ENCODE data around the gene CSTPP1.

Gene CSTPP1

GRCh38 chr11:47157805-47158204, 221.2 kb downstream of the CSTPP1 start:
- no peak for DNase-seq (ENCODE audit: low read depth, low spot score)

- DNase-seq (ENCODE audit: low read depth, low spot score): no peak
These were observed 221.7 kb downstream of the CSTPP1 start for GRCh38 chr11:47158242-47158641.

- DNase-seq (ENCODE audit: low read depth, low spot score): no peak
These were observed 224.2 kb downstream of the CSTPP1 start for GRCh38 chr11:47160753-47161133.

- no peak for DNase-seq (ENCODE audit: low read depth, low spot score)
These were observed 224.7 kb downstream of the CSTPP1 start for GRCh38 chr11:47161134-47161854.

GRCh38 chr11:47161890-47162289, 225.3 kb downstream of the CSTPP1 start:
- no peak for DNase-seq (ENCODE audit: low read depth, low spot score)

GRCh38 chr11:47162426-47162825, 225.9 kb downstream of the CSTPP1 start:
- no peak for DNase-seq (ENCODE audit: low read depth, low spot score)

GRCh38 chr11:47163193-47163592, 226.6 kb downstream of the CSTPP1 start:
- no peak for DNase-seq (ENCODE audit: low read depth, low spot score)

GRCh38 chr11:47163898-47164297, 227.3 kb downstream of the CSTPP1 start:
- no peak for DNase-seq (ENCODE audit: low read depth, low spot score)

GRCh38 chr11:47164321-47164720, 227.8 kb downstream of the CSTPP1 start:
- DNase-seq (ENCODE audit: low read depth, low spot score): no peak

GRCh38 chr11:47165253-47165840, 228.8 kb downstream of the CSTPP1 start:
- DNase-seq (ENCODE audit: low read depth, low spot score): no peak

GRCh38 chr11:47166368-47166767, 229.8 kb downstream of the CSTPP1 start:
- DNase-seq (ENCODE audit: low read depth, low spot score): no peak

- DNase-seq (ENCODE audit: low read depth, low spot score): no peak
These were observed 234.7 kb downstream of the CSTPP1 start for GRCh38 chr11:47171061-47171838.

GRCh38 chr11:47171856-47172255, 235.3 kb downstream of the CSTPP1 start:
- no peak for DNase-seq (ENCODE audit: low read depth, low spot score)

GRCh38 chr11:47172740-47173336, 236.3 kb downstream of the CSTPP1 start:
- no peak for DNase-seq (ENCODE audit: low read depth, low spot score)

GRCh38 chr11:47175746-47176327, 239.3 kb downstream of the CSTPP1 start:
- no peak for DNase-seq (ENCODE audit: low read depth, low spot score)

- DNase-seq (ENCODE audit: low read depth, low spot score): peak; percentile 89
These were observed 240.0 kb downstream of the CSTPP1 start, which contains the start of gene ARFGAP2 for GRCh38 chr11:47176328-47177228. ARFGAP2 (minus strand) TSS chr11:47176879; CDS start chr11:47176853, 26 bp downstream.

GRCh38 chr11:47177229-47177845, 240.8 kb downstream of the CSTPP1 start:
- DNase-seq (ENCODE audit: low read depth, low spot score): no peak

GRCh38 chr11:47177846-47178245, 241.3 kb downstream of the CSTPP1 start:
- no peak for DNase-seq (ENCODE audit: low read depth, low spot score)

- DNase-seq (ENCODE audit: low read depth, low spot score): no peak
These were observed 241.8 kb downstream of the CSTPP1 start for GRCh38 chr11:47178316-47178715.
